GM18858 (cell line): ENCODE data around the gene DICER1.

ENCODE experiments used
- ATAC-seq: cut with Tn5 transposase; IDR thresholded peaks from one replicate; pipeline ENCODE4 v1.9.1; 2021; ENCODE audit not compliant: unreplicated experiment

DICER1 gene

DNA sequence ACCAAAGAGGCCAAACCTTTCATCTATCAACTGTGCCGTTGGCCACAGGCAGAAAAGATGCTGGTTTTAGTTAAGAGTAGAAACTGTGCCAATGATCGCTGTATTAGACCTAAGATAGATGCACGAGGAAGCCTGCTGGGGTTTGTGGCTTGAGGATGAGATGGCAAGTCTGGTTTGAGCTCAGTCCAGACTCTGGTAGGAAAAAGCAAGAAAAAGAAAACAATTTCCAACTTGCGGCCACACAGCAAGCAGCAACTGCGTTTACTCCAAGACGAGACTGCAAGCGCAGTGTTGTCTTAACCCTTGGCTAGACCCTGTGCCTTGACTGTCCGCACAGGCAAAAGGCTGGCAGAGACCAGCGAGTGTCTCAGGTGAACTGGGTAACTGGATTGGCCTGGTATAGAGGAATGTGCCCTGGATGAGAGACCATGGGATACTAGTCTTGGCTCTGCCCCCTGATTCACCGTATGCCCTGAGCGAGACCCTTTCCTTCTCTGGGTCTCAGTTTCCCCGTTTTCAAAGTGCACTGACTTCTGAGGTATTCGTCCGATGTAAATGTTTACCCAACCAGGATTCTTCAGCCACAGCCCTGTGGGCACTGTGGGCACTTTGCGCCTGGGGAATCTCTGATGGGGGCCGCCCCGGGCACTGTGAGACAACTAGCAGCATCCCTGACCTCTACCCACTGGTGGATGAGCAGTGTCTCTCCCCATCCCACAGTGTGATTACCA is 113.4 kb downstream of the DICER1 start:
- ATAC-seq = no peak

DNA sequence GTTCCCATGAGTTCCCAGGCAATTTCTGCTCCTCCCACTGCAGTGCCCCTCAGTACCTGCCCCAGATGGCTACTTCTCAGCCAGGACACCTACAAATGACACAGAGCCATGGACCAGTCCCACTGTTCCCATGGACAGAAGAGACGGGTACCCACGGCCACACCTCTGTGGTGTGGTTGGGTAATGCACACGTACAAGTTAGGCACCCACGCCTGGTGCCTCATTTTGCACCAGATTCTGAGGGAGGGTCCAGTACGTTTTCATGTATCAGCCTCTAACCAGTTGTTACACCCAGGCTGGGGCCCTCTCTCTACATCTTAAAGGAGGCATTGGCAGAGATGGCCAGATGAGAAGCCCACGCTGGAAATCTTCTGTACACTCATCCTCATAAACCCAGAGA is 114.0 kb downstream of the DICER1 start:
- no peak for ATAC-seq

DNA sequence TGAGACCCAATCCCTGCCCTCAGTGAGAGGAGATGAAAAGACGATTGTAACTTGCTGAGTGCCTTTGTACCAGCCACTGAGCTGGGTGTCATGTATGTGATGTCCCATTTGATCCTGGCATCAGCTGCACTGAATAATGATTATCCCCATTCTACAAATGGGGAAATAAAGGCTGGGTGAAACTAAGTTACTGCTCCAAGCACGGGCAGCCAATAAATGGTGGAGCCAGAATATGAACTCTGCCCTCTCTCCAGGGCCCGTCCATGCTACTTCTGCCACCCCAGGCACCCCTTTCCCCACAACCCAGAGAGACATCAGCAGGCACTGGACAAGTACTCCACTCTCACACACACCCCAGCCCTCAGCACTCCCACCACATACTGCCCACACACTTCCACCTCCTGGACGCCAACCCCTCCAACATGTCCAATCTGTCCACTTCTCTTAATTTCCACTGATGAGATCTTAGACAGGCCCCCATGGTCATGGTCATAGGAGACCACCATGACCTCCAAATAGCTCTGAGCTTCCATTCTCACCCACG is 115.8 kb downstream of the DICER1 start:
- ATAC-seq = no peak

DNA sequence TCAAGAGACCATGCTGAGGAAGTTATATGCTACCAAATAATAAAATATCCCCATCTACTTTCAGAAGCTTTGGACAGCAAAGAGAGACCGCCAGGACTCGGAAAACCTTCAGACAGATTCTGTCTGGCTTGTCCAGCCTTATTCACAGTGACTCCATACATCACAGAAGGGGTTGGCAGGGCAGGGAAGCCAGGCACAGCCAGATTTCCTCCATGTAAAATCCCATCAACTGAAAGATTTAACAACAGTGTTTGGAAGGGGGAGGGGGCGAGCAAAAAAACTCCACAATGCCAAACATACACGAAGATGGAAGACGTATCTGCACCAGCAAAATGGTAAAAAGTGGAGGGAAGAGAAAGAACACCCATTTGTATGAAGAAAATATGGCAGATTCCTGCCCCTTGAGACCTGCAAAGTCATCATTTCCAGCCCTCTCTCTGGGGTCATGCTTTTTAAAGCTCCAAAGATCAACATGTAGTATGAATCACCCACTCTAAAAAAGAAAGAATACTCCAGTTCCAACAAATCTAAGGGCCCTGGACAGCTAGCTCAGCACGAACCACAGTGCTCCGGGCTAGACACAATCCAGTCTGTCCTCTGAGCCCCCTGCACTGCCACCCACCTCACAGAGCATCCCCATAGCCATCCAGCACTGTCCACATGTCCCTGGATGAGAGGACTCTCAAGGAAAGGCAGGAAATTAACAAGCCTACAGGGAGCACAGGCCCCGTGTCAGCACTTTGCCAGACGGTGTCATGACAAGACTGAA is 116.4 kb downstream of the DICER1 start:
- no peak for ATAC-seq

DNA sequence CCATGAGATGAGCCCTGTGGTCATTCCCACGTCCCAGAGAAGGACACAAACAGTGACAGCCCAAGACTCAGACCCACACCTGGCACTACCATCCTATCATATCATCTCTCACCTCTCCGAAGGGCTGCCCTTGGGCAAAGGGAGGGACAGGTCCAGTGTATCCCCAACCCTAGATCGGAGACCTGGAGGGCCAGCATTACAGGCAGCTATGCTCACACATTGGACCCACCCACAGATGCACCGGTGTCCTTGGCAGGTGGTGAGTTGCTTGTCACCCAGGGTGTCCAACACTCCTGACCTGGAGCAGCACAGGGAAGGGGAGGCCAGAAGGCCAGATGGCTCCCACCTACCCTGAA is 117.4 kb downstream of the DICER1 start:
- no peak for ATAC-seq

DNA sequence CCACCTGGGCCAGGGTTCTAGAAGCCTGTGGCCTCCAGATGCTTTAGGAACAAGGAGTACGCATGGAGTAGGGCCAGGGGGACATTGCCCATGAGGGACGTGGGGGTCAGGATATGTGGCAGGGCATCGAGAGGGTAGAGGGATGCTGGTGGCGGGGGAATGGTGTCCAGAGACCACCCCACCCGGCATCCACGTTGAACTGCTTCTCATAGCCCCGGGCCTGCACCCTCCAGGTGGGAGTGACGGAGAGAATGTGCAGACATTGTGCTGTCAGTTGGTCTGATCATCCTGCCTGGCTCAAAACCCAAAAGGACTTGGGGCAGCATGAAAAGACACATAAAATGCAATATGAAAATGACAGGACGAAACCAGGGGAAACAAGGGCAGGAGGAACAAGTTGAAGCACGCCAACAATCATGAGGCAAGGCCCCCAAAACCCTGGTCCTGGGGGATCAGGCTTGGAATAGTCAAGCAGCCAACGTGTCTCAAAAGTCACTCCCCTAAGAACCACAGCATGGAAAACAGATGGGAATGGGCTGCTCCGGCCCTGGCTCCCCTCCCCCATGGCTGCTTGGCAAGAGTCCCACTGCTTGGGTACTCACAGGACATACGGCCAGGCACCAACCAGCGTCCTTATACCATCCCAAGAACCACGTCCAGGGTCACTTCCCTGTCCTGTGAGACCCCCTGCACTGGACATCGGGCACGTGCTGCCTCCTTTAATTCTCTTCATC is 117.9 kb downstream of the DICER1 start:
- ATAC-seq = no peak

DNA sequence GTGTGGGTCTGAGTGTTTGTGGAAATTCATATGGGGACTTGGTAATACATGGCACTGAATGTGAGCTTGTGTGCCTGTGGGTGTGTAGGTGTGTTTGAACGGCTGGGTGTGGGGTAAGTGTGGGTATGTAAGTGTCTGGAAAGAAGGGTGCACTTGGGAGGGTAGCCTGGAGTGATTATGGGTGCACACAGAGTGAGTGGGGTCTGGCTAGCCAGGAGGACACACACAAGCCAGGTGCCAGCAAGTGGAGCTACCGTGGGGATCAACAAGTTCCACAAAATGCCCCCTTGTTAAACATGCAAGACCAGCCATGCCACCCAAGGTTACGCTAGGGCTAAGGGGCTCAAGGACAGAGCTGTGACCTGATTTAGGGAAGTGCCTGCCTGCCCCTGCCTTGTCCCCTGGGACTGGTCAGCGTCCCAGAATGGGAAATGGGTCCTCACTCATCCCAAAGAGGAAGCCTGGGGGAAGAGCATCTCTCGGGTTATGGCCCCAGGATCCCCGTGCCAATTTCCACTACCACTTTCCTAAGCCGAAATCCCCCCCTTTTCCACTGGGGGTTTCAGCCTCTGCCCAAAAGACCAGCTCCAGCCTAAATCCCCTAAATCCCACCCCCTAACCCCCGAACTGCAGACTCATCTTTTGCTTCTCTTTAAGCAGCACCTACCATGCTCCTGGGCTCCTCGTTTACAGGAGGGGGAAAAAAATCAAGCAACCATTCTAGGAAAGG is 118.6 kb downstream of the DICER1 start:
- no peak for ATAC-seq

DNA sequence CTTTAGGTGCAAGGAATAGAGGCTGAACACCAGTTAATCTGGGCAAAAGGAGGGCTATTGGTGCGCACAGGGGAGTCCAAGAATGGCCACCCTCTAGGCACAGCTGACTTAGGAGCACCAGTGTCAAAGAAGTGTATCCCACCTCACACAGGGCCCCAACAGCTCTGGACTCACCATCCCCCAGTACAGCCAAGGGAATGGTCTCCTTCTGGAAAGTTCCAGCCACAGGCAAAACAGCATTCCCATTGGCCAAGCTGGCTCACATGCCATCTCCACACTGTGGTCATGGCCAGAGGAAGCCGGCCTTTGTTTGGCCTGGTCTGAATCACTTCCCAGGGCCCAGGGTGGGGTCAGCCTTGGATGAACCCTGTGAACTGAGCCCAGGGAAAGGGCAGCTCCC is 120.1 kb downstream of the DICER1 start:
- no peak for ATAC-seq
